CD4-positive, alpha-beta T cell (primary cell): ENCODE results near the gene PTH2. TPM values are rescaled to one million over a fixed set of nuclear protein-coding genes. Genes with fewer than 3 reads are reported as not detected.

Source experiments
- ATAC-seq: fragments of 200-7000 bp; cut with Tn5 transposase; one replicate; pipeline ENCODE4 v1.10.0; 2022; ENCODE audit warnings: mild to moderate bottlenecking; ENCODE audit not compliant: poor library complexity
- CTCF ChIA-PET: fragments of 350-600 bp; sonication (Branson Sonifier 250); formaldehyde crosslinking; loops from one replicate; lab custom pipeline; 2021; ENCODE audit warnings: antibody characterized with exemption, inconsistent platforms; lab: Charles Lee
- POLR2A ChIA-PET: fragments of 350-600 bp; sonication (Branson Sonifier 250); formaldehyde crosslinking; loops from one replicate; lab custom pipeline; 2021; ENCODE audit warnings: antibody characterized with exemption, inconsistent platforms; lab: Charles Lee
- DNase-seq, 14 experiments: peaks; one replicate each; pipeline ENCODE4 v3.0.0-alpha.2; 2013 to 2020; ENCODE audit warnings: mixed read lengths in 2 of 14
- H3K27ac ChIP-seq, 2 donors: one replicate each; pipeline versions ENCODE4 v1.5.1 to v1.7.0; 2013; ENCODE audit warnings: low read length in 2 of 2, low read depth in 1 of 2, mild to moderate bottlenecking in 1 of 2
- H3K27me3 ChIP-seq, 2 experiments: 1 replicate in 1 of 2; 2 replicates in 1 of 2; pipeline versions ENCODE4 v1.6.1 to v1.7.0; 2013; ENCODE audit warnings: low read length in 2 of 2, control low read depth in 1 of 2, mild to moderate bottlenecking in 1 of 2, moderate library complexity in 1 of 2; ENCODE audit not compliant: insufficient read depth in 2 of 2, control insufficient read depth in 1 of 2
- H3K36me3 ChIP-seq: one replicate; pipeline ENCODE4 v1.6.1; 2013; ENCODE audit warnings: low read length, control low read depth; ENCODE audit not compliant: insufficient read depth
- H3K4me1 ChIP-seq: one replicate; pipeline ENCODE4 v1.6.1; 2013; ENCODE audit warnings: low read length, control low read depth; ENCODE audit not compliant: insufficient read depth
- H3K4me3 ChIP-seq: one replicate; pipeline ENCODE4 v1.5.1; 2013; ENCODE audit warnings: mild to moderate bottlenecking, low read length, moderate library complexity
- H3K9me3 ChIP-seq, 2 experiments: 1 replicate in 1 of 2; 2 replicates in 1 of 2; pipeline versions ENCODE4 v1.6.1 to v1.7.0; 2013; ENCODE audit warnings: low read length in 2 of 2, mild to moderate bottlenecking in 2 of 2, control low read depth in 1 of 2, moderate library complexity in 1 of 2; ENCODE audit not compliant: control insufficient read depth in 1 of 2, insufficient read depth in 1 of 2
- H3K27ac Mint-ChIP-seq: one replicate; pipeline ENCODE4 v1.8.0; 2020; ENCODE audit warnings: mixed read lengths
- H3K27me3 Mint-ChIP-seq: one replicate; pipeline ENCODE4 v1.8.0; 2021; ENCODE audit warnings: mixed read lengths
- H3K36me3 Mint-ChIP-seq: one replicate; pipeline ENCODE4 v1.8.0; 2021; ENCODE audit warnings: low read depth, mixed read lengths
- H3K4me1 Mint-ChIP-seq: one replicate; pipeline ENCODE4 v1.8.0; 2021; ENCODE audit warnings: low read depth, mixed read lengths
- H3K4me3 Mint-ChIP-seq: one replicate; pipeline ENCODE4 v1.8.0; 2020; ENCODE audit warnings: mild to moderate bottlenecking, mixed read lengths
- H3K9me3 Mint-ChIP-seq: one replicate; pipeline ENCODE4 v1.8.0; 2020; ENCODE audit warnings: mixed read lengths
- CTCF ChIP-seq: fragments of 200-600 bp; IDR thresholded peaks from one replicate; pipeline ENCODE4 v1.8.0; 2022; ENCODE audit warnings: antibody characterized with exemption, mild to moderate bottlenecking
- intact Hi-C, 2 experiments: fragments of 100-400 bp; cut with DNase I in 1 of 2; cut with micrococcal nuclease in 1 of 2; formaldehyde crosslinking; loops; one replicate each; pipeline versions ENCODE4 v1.15.1 to v1.9.0; 2023 to 2025; cut with DNase I, micrococcal nuclease
- total RNA-seq, 174 experiments: library from RNA in 2 of 174; stranded (reverse) in 2 of 174; gene quantifications; one replicate each; pipeline ENCODE4 v1.2.3 and lab custom pipeline; 2021 to 2026

Gene PTH2
- total RNA-seq, 2 experiments from 2014 or later = not detected

- Mint-ChIP-seq H3K4me3 (no peak overlapping the region), H3K27me3 (no peaks in the 10 kb centered on the region), H3K4me1 (peaks cover 19% of the 10 kb centered on the region), H3K36me3 (no peaks in the 10 kb centered on the region), H3K9me3 (no peaks in the 10 kb centered on the region), H3K27ac (no peak overlapping the region)
- Histone ChIP-seq H3K4me1 (peaks cover 23% of the 10 kb centered on the region), H3K36me3 (no peaks in the 10 kb centered on the region), H3K9me3 (no peaks in the 10 kb centered on the region), H3K27me3 (no peaks in the 10 kb centered on the region), H3K4me3 (no peak overlapping the region), H3K27ac (no peak overlapping the region)
- CTCF ChIA-PET = interaction anchor here (0.7 to 2.5 kb wide), 10 partner anchors 16 to 290 kb away, joined by 3 to 17 read pairs (median 6); no protein-coding TSS in a partner anchor
- intact Hi-C loops = loop anchor here (5.0 to 10.0 kb wide), 3 partner anchors 154 to 286 kb away; partner anchors contain the start of gene PRMT1 (in 1 of the 2)
- TF ChIP-seq CTCF = no peak
- no peak for DNase-seq
- no peak for ATAC-seq
- POLR2A ChIA-PET = interaction anchor here (1.0 to 1.3 kb wide), 3 partner anchors 52 to 105 kb away, joined by 3 to 4 read pairs (median 4); partner anchors contain the start of gene ALDH16A1
Observed at GRCh38 chr19:49390929-49391359, 32.3 kb downstream of the PTH2 start.

- peaks cover 19% of the 10 kb centered on the region for H3K4me1 Mint-ChIP-seq
- intact Hi-C loops = loop anchor here (5.0 to 10.0 kb wide), 3 partner anchors 154 to 287 kb away; partner anchors contain the start of gene PRMT1 (in 1 of the 2)
- H3K27me3 Mint-ChIP-seq = no peaks in the 10 kb centered on the region
- Histone ChIP-seq H3K9me3 (no peaks in the 10 kb centered on the region), H3K27ac (no peak overlapping the region), H3K36me3 (no peaks in the 10 kb centered on the region), H3K4me3 (no peak overlapping the region), H3K4me1 (peaks cover 23% of the 10 kb centered on the region), H3K27me3 (no peaks in the 10 kb centered on the region)
- ChIA-PET POLR2A (no interaction called here), CTCF (interaction anchor here (1.8 to 2.5 kb wide), 5 partner anchors 16 to 180 kb away, joined by 7 to 17 read pairs (median 12); no protein-coding TSS in a partner anchor)
- ATAC-seq = no peak
- DNase-seq = peak in 1 of 14 experiments; percentile 30
- no peak for TF ChIP-seq CTCF
- H3K36me3 Mint-ChIP-seq = no peaks in the 10 kb centered on the region
- H3K27ac Mint-ChIP-seq = no peak overlapping the region
- no peaks in the 10 kb centered on the region for H3K9me3 Mint-ChIP-seq
- H3K4me3 Mint-ChIP-seq = no peak overlapping the region
Observed at GRCh38 chr19:49390131-49390928, 32.9 kb downstream of the PTH2 start.

- no peak for ATAC-seq
- H3K36me3 Mint-ChIP-seq = no peaks in the 10 kb centered on the region
- no peaks in the 10 kb centered on the region for H3K9me3 Mint-ChIP-seq
- H3K27ac Mint-ChIP-seq = no peak overlapping the region
- no peak overlapping the region for H3K4me3 Mint-ChIP-seq
- H3K4me3 ChIP-seq = no peak overlapping the region
- H3K36me3 ChIP-seq = no peaks in the 10 kb centered on the region
- intact Hi-C loops = no loop called here
- H3K27me3 ChIP-seq = no peaks in the 10 kb centered on the region
- H3K4me1 Mint-ChIP-seq = peaks cover 19% of the 10 kb centered on the region
- no peaks in the 10 kb centered on the region for H3K9me3 ChIP-seq
- TF ChIP-seq CTCF = no peak
- no peak for DNase-seq
- H3K4me1 ChIP-seq = peaks cover 23% of the 10 kb centered on the region
- ChIA-PET POLR2A (interaction anchor here (2.2 kb wide), 1 partner anchor 80 kb away, joined by 5 read pairs; no protein-coding TSS in a partner anchor), CTCF (no interaction called here)
- H3K27ac ChIP-seq = no peak overlapping the region
- no peaks in the 10 kb centered on the region for H3K27me3 Mint-ChIP-seq
Observed at GRCh38 chr19:49389406-49389805, 33.8 kb downstream of the PTH2 start.
